ENCODE data around the gene GAB2.

GAB2 gene

GRCh38 chr11:78400702-78401101, 16.9 kb downstream of the GAB2 start:
- DNase-seq (ENCODE audit: low read depth in 2 of 2): no peak

- DNase-seq (ENCODE audit: low read depth in 2 of 2): no peak
Observed at GRCh38 chr11:78400116-78400515, 17.5 kb downstream of the GAB2 start.

DNA sequence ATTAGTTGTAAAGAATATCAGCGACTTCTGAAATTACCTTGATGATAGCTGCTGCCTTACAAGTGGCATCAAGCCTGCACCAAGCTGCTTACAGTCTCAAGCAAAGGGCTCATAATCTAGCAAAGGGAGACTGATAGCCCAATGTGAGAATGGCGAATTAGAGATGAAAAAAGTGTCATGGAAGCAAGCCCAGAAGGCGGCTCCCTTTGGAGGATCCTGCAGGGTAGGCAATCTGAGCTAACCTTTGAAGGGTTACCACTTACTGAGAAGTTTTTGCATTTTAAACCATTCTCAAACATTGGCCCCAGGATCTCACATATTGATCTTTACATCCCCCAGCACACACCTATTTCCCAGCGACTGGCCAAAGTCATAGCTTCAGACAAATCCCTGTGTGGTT, 18.5 kb downstream of the GAB2 start:
- DNase-seq (ENCODE audit: low read depth in 2 of 2): no peak

- DNase-seq (ENCODE audit: low read depth in 2 of 2): no peak
Observed at GRCh38 chr11:78398715-78399114, 18.9 kb downstream of the GAB2 start.

DNA sequence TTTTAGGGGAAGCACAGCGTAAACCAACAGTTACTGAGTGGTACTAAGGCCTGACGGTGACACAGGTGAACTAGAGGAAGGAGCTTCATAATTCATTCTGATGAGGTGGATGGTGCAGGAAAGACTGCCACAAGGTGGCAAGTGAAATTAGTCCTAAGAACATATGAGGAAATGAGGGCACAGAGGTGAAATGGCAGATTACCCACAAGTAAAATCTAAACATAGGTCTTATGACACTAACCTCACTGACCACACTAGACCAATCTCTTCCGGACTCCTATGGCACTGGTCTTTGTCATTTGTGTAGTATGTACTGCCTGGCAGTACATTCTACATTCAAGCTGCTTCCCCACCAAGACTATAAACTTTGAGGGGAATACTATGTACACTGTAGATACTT, 20.2 kb downstream of the GAB2 start:
- DNase-seq (ENCODE audit: low read depth in 2 of 2): no peak

DNA sequence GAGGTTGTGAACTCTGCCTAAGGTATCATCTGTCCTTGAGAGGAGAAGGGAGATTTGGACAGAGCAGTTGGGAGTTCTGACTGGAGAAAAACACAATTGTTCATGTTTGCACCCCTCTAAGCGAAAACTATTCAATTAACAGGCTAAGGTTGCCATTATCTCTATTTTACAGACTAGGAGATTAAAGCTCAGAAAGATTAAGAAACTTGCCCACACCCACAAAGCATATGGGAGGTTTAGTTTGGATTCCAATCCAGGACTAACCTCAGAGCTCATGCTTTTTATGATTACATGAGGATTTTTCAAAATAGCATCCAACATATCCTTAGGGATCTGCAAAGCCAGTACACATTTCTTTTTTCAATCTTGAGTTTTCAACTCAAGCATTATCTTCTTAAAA, 22.0 kb downstream of the GAB2 start:
- no peak for DNase-seq (ENCODE audit: low read depth in 2 of 2)

- DNase-seq (ENCODE audit: low read depth in 2 of 2): no peak
Observed at GRCh38 chr11:78392854-78393253, 24.8 kb downstream of the GAB2 start.

- DNase-seq (ENCODE audit: low read depth in 2 of 2): no peak
Observed at GRCh38 chr11:78391424-78391823, 26.2 kb downstream of the GAB2 start.

- DNase-seq (ENCODE audit: low read depth in 2 of 2): no peak
Observed at GRCh38 chr11:78390809-78391208, 26.8 kb downstream of the GAB2 start.

GRCh38 chr11:78386215-78386941, 31.2 kb downstream of the GAB2 start:
- DNase-seq (ENCODE audit: low read depth in 2 of 2): no peak

GRCh38 chr11:78385205-78385604, 32.4 kb downstream of the GAB2 start:
- DNase-seq (ENCODE audit: low read depth in 2 of 2): no peak

- DNase-seq (ENCODE audit: low read depth in 2 of 2): no peak
Observed at GRCh38 chr11:78384231-78384630, 33.4 kb downstream of the GAB2 start.

DNA sequence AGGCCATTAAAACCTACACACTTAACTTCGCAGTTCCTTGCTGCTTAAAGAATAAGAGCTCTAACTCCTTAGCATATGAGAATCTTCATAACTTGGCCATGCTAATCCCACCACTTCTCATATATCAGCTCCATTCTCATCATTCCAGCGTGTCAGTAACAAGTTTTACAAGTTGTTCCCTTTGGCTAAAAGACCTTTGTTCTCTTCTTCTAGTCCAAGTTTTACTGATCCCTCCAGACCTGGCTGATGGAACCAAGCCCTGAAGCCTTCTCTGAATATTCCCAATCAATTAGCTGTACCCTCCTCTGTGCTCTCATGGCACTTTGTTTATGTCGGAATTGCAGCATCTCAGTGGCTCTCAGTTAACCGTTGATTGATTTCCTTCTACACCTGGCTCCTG, 35.8 kb downstream of the GAB2 start:
- DNase-seq (ENCODE audit: low read depth in 2 of 2): no peak

- no peak for DNase-seq (ENCODE audit: low read depth in 2 of 2)
Observed at GRCh38 chr11:78380615-78381051, 37.0 kb downstream of the GAB2 start.

DNA sequence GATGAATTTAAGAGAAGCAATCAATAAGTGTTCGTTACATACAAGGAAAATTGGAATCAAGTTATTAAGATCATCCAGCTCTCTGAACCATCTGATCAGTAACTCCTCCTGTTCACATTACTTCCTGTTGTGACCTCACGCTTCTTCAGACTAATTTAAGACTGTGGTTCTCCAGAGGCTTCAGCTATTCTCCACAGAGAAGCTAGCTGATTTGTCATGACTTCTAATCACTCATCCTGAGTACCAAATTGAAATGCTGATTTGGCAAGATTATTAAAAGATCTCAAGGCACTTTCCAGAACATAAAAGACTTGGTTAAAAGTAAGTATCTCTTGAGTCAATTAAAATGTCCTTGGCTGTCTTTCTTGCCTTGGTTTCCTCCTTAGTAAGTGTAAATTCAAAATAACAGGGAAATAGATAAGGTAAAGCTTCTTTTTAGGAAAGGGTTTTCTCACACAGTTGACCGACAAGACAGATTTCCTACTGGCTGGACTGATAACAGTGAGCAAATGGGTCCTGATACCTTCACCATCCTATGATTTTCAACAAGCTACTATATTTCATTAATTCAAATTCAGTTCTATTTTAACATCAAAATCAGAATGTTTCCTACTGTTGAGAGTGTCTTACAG, 38.5 kb downstream of the GAB2 start:
- DNase-seq (ENCODE audit: low read depth in 2 of 2): no peak

DNA sequence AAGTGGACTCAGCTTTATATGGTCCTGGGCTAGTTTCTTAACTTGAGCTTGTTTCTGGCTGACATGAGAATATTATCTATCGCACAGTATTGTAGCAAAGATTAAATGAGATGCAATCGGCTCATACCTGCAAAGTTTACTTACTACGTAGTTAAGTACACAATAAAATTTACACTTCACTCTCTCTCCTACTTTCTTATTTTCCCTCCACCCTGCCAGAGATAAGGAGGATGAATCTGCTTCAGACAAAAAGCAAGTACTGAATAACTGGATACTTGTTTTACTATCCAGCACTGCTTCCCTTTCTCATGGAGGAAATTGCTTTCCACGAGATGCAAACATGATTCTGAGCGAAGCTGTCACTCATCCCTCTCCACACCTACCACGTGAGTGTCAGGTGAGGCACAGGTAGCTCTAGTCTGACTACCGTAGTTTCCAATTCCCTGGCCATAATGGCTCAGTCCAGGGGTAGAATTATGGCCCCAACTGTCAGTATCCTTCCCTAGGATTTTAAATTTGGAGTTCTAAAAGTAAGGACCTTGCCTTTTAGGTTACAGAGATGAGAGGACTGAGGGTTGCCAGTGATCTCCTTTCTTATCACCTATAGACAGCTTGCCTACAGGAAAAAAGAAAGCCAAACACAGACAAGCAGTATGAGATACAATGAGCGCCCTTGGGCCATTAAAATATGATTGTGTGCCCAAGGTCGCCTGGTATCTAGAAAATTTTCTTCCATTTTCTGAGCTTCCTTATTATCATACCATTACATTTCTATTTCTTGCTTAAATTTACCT, 39.8 kb downstream of the GAB2 start:
- DNase-seq (ENCODE audit: low read depth in 2 of 2): no peak

DNA sequence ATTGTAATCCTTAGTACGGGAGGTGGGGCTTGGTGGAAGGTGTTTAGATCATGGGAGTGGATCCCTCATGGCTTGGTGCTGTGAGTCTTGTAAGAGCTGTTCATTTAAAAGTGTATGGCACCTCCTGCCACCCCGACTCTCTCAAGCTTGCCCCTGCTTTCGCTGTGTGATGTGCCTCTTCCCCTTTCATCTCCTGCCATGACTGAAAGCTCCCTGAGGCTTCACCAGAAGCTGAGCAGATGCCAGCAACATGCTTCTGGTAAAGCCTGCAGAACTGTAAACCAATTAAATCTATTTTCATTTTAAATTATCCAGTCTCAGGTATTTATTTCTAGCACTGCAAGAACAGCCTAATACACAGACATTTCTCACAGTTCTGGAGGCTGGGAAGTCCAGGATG, 40.8 kb downstream of the GAB2 start:
- DNase-seq (ENCODE audit: low read depth in 2 of 2): no peak

- DNase-seq (ENCODE audit: low read depth in 2 of 2): no peak
Observed at GRCh38 chr11:78374917-78375316, 42.7 kb downstream of the GAB2 start.

DNA sequence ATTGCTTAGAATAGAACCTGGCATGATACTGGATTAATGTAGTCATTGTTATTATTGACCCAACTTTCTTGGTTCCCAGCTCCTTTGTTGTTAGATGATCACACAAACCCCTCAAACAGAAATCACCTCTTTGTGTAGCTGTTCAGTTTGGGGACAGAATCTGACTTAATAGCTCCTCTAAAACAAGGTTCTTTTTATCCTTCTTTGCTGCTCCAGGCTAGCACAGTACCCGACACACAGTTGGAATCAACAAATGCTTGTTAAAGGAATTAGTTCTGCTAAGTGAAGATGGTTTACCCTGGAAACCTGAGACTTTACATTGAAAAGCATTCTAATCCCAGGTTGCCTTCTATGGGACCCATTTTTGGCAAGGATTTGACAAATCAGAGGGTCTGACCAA, 43.9 kb downstream of the GAB2 start:
- DNase-seq (ENCODE audit: low read depth in 2 of 2): no peak

- DNase-seq (ENCODE audit: low read depth in 2 of 2): no peak
Observed at GRCh38 chr11:78372114-78372768, 45.4 kb downstream of the GAB2 start.

- no peak for DNase-seq (ENCODE audit: low read depth in 2 of 2)
Observed at GRCh38 chr11:78371221-78371891, 46.3 kb downstream of the GAB2 start.
